NCI-H1092 treated with DMSO at 0.1 percent for 48 hours (cell line): ENCODE measurements around the gene ZNF214.
"Not testable (repeated sequence)": the region's sequence is repeated elsewhere in the genome, so short reads cannot be mapped to it uniquely, and the experiment has no call there.

Experiments
- DNase-seq: peaks from one replicate; lab custom pipeline; 2025; lab: John Stamatoyannopoulos, UW

Gene ZNF214

DNA sequence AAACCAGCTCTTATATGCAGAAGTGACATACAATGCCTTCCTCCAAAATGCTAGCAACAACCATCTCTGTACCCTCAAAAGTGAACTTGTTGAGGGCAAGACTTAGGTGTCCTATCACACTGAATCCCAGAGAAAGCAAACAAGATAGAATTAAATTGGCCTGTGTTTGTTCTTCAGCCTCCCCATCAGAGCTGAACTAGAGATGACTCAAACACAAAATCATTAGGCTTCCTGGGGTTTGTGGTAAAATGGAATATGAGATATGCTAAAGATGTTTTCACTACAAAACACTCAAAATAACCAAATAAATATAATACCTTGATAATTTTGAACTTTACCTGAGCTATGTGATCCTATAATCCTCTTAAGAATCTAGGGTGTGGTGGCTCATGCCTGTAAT is 31.6 kb downstream of the ZNF214 start:
- DNase-seq: no peak

DNA sequence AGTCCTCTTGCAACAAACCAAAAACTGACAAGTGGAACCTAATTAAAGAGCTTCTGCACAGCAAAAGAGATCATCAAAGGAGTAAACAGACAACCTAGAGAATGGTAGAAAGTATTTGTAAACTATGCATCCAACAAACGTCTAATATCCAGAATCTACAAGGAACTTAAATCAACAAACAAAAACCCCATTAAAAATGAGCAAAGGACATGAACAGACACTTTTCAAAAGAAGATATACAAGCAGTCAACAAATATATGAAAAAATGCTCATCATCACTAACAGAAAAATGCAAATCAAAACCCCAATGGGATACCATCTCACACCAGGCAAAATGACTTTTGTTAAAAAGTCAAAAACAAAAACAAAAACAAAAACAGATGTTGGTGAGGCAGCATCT is 33.7 kb downstream of the ZNF214 start:
- no peak for DNase-seq

DNA sequence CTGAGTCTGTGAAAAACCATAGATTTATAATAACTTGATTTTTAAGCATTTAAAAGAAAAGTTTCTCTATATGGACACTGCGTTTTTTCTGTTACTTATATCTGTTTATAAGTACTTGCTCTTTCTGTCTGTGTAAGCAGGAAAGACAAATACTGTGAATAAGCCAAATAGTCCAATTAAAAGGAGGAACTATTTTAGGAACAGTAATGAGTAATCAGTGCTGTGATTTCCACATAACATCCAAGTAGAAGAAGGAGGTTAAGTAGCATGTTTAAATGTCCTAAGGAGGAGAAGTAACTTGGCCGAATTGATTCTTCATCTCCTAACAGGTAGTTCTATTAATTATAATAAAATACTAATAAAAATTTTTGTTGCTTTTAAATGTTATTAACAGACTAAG is 40.8 kb downstream of the ZNF214 start:
- DNase-seq: no peak

DNA sequence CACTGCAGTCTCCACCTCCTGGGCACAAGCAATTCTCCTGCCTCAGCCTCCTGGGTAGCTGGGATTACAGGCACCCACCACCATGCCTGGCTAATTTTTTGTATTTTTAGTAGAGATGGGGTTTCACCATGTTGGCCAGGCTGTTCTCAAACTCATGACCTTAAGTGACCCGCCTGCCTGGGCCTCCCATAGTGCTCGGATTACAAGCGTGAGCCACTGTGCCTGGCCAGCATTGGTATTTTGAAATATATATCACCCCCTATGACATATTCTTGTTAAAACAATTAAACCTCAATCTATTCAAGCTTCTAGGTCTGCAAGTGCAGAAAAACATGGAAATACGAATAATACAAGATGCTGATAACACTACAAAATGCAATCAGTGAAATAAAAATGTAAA is 50.3 kb downstream of the ZNF214 start:
- DNase-seq: not testable (repeated sequence)

DNA sequence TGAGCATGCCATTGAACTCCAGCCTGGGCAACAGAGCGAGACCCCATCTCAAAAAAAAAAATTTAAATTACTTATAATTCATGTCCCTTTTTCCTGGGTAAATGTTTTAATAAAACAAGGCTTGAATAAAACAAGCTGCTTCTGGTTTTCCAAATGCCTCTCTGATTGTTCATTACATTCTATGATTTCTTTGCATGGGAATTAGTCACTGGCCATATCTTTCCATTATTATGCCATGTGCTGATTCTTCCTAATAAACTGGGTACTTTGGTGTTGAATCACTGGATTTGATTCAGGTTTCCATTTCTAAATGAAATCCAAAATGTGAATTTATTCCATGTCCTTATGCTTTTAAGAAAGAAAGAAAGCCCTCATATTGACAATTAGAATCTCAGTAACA is 51.3 kb downstream of the ZNF214 start:
- DNase-seq: no peak

DNA sequence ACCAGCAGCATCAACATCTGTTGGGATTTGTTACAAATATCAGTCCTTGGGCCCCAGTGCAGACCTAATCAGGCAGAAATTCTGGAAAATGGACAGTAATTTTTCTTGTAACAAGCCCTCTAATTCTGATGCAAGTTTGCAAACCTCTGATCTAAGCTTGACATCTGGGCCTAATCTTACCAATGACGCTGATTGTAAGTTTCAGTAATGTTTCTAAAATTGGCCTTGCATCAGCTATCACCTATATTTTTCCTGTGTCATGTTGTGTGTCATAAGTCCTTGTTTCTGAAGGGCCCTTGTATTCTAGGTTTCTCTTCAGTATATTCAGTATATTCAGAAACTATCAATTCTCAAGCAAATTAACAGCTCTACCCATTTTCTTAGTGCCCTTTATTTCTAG is 57.5 kb downstream of the ZNF214 start:
- no peak for DNase-seq

DNA sequence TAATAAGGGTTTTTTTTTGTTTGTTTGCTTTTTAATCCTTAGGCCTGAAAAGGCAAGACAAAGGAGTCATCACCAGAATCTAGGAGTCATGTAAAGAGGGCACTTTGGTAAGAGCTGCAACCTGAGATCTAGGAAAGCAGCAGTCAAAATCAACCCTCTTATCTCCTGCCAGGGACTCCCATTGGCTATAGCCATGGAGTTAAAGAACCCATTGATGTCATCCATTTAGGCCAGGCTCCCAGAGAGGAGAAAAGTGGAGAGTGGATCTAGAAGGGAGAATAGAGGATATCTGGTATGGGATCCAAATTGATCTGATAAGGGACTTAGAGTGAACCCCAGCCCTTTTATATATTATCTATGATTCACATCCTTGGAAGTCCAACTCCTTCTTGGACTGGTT is 58.0 kb downstream of the ZNF214 start:
- no peak for DNase-seq

DNA sequence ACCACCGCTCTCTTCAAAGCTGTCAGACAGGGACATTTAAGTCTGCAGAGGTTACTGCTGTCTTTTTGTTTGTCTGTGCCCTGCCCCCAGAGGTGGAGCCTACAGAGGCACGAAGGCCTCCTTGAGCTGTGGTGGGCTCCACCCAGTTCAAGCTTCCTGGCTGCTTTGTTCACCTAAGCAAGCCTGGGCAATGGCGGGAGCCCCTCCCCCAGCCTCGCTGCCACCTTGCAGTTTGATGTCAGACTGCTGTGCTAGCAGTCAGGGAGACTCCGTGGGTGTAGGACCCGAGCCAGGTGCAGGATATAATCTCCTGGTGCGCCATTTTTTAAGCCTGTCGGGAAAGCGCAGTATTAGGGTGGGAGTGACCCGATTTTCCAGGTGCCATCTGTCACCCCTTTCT is 65.9 kb downstream of the ZNF214 start:
- DNase-seq: not testable (repeated sequence)
